Fibroblast of the aortic adventitia (primary cell): ENCODE measurements around the gene TRMT1. TPM values are rescaled to one million over a fixed set of nuclear protein-coding genes. Genes with fewer than 3 reads are reported as not detected.

Experiments used
- DNase-seq: peaks from one replicate; pipeline ENCODE4 v3.0.0-alpha.2; 2010; ENCODE audit warnings: low read depth
- H3K4me3 ChIP-seq: 2 replicates; pipeline ENCODE4 v1.5.1; 2011; ENCODE audit warnings: low read depth, mild to moderate bottlenecking, control low read depth, low read length, moderate library complexity
- CTCF ChIP-seq: IDR thresholded peaks from 2 replicates; pipeline ENCODE4 v1.5.1; 2011; ENCODE audit warnings: mild to moderate bottlenecking, low read length, control low read depth, inconsistent platforms; ENCODE audit not compliant: insufficient read depth
- total RNA-seq: library from RNA; depleted of rRNA; stranded (reverse); fragments of >200 nt; gene quantifications from 2 replicates; pipeline ENCODE4 v1.2.3, GENCODE V29; 2012; ENCODE audit warnings: low replicate concordance

The TRMT1 gene
- total RNA-seq, 1 donor: 23.9 TPM

GRCh38 chr19:13112555-13112954 is 4.0 kb downstream of the TRMT1 start:
- no peak overlapping the region for H3K4me3 ChIP-seq
- no peak for TF ChIP-seq CTCF
- no peak for DNase-seq

- no peak overlapping the region for H3K4me3 ChIP-seq
- no peak for DNase-seq
Observed at GRCh38 chr19:13110099-13110610, 6.4 kb downstream of the TRMT1 start.

GRCh38 chr19:13109361-13110098 is 7.0 kb downstream of the TRMT1 start:
- DNase-seq: no peak
- no peak for TF ChIP-seq CTCF
- no peak overlapping the region for H3K4me3 ChIP-seq

More at GRCh38 chr19:13110099-13110610, 6.4 kb downstream of the TRMT1 start:
- no peak for TF ChIP-seq CTCF

GRCh38 chr19:13104848-13105711 is 11.5 kb downstream of the TRMT1 start:
- TF ChIP-seq CTCF: no peak
- H3K4me3 ChIP-seq: no peak overlapping the region
- DNase-seq: no peak

- no peak overlapping the region for H3K4me3 ChIP-seq
- peak; percentile 76 for TF ChIP-seq CTCF
- no peak for DNase-seq
Observed at GRCh38 chr19:13104360-13104847, 12.1 kb downstream of the TRMT1 start.

GRCh38 chr19:13103581-13104359 is 12.8 kb downstream of the TRMT1 start:
- no peak overlapping the region for H3K4me3 ChIP-seq
- TF ChIP-seq CTCF: no peak
- DNase-seq: no peak
